NCI-H2171 treated with DMSO at 0.1 percent for 48 hours (cell line): ENCODE data around the gene MRTFB.
"Not testable (repeated sequence)": the region's sequence is repeated elsewhere in the genome, so short reads cannot be mapped to it uniquely, and the experiment has no call there.

Experiments
- DNase-seq: peaks from one replicate; lab custom pipeline; 2025; lab: John Stamatoyannopoulos, UW

MRTFB gene

DNA sequence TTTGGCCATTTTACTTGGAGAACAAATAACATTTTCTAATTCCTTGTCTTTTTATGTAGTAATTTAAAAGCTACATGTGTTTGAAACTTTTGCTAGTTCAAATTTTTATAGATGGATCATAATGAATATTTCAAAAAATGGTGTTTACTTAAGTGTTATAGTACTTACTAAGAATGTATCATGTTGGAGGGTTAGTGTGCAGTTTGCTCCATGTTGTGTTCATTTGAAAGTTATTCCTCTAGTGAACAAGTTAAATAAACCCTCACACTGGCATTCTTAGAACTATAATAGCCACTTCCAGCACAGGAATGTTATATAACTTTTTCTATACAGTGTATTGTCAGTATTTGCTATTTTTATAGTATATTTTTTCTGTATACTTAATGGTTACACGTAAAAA lies 62.8 kb downstream of the MRTFB start:
- DNase-seq: no peak

DNA sequence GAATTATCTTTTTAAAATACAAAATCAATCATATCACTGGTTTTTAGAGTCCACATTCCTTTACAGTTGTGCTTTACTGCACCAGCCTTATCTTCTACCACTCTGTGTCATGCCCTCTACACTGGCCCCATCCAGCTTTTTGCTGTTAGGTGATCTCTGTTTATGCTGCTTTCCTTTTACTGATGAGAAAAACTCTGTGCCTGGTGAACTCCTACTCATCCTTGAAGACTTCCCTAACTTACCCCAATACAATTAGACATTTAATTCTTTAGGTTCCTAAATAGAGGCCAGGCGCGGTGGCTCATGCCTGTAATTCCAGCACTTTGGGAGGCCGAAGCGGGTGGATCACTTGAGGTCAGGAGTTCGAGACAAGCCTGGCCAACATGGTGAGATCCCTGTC lies 64.6 kb downstream of the MRTFB start:
- DNase-seq: no peak

DNA sequence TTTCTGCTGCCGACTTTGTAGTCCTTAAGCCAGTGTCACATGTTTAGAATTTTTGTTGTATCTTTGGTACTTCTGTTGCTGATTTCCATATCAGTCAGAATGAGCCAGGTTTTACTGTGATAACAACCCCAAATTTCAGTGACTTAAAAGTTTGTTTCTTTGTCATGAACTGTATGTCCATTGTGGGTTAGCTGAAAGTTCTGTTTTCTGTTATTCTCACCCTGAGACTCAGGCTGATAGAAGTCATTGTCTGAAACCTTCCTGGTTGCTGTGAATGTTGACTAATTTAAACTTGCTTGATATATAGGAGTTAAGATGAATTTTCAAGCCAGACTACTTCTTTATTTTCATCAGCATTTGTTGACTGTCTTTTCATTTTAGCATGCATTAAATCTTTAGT lies 68.8 kb downstream of the MRTFB start:
- no peak for DNase-seq

DNA sequence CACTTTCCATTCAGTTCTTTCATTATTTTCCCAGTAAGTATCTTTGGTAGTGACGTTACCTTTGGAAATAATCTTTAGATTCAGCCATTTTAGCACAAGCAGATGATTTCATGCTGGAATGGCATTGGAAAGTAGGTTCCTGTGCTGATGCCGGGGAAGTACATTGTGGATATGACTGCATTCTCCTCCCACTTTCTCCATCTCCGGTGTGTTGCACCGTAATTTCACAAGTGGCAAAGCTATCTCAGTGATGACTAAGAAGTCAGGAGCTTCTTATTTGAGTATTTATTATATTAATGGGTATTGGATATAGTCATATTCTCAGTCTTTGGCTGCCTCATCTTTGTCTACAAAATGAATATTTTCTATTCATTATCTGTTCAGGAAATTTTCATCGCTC lies 69.8 kb downstream of the MRTFB start:
- DNase-seq: no peak

DNA sequence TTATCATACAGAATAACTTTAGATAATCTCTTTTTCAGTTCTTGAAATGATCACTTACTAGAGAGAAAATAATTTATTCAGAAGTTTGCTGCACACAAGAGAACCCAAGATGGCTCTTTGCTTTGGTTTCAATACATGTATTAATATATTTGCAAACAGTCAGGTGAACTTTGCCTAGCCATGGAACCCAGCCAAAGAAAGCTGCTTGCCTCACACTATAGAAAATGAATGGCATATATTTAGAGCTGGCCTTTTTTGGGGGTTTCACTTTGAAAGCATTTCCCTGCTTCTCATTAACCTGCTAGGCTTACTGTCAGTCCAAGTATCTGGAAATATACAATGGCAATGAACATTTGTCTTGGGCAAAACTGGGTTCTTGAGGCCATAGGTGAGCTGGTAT lies 75.3 kb downstream of the MRTFB start:
- DNase-seq: no peak

DNA sequence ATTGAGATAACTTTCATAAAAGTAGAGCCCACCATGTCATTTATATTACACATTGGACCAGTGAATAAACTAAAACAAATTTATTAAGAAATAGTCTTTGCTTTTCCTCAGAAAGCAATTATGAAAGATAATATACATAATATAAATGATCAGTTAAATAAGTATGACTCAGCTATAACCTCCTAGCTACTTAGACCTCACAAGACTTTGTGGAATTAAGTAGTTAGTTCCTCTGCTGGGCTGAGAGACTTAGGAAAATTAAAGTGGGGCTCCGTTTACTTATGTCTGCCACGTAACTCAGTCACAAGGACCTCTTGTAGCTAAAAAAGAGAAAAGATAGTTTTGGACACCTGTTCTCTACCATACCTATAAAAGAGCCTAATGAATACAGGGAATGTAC lies 76.9 kb downstream of the MRTFB start:
- DNase-seq: no peak

DNA sequence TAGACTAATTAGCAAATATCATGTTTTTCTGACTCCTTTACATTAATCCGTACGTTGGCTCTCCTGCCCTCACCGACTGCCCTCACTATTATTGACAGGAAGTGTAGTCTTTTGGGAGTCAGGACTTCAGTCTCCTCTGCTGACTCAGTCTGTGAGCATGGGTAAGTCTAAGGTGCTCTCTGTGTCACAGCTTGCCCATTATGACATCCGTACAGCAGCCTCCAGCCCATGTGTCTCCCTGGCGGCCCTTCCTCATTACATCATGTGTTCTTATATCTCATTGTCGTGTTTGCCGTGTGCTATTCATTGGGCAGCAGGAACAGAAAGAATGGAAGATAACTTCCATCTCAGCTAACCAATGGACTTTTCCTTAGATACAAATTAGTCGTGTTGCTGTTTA lies 77.5 kb downstream of the MRTFB start:
- DNase-seq: no peak

DNA sequence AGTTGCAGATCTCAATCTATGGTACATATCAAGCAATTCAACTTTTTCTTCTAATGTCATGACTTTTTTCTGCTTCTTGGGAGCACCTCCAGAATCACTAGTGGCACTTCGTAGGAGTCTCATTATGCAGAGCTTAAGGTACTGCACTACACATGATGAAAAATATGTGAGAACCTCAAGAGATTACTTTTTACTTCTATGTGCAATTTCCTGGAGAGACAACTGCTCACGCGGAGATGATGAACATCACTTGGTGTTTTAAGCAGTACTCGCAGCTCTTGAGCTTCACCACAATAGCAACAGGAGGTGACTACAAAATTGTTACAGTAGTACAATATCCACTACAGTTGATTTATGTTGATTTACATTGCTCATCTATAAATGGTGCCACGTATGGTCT lies 79.7 kb downstream of the MRTFB start:
- no peak for DNase-seq

DNA sequence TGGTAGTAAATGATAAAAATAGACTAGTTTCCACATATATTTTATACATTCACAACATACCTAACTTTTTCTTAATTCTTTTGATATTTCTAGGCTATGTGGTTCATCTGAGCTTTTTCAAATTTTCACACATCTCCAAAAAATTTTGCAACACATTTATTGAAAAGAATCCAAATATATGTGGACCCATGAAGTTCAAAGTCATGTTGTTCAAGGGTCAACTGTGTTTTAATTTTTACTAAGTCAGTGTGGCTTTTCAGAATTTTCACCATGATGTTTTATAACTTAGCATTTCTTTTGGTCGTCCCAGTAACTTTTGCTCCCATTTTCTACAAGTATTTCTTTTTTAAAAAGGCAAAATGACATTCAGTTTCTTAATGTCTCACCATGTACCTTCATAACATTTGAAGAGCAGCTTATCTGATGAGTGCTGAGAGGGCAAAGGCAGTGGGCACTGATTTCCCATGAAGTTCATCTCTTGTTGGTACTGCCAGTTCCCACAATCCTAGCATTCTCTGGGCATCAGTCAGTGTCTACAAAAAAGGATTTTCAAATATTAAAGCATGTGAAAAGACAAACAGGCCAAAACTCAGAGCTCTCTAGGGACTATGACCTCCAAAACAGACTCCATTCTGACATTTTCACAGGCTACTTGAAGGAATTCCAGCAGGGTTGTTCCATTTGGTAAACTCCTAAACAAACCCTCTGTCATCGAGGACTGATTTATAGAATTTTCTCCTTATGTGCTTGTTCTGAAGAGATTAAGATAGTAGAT lies 80.3 kb downstream of the MRTFB start:
- DNase-seq: no peak

DNA sequence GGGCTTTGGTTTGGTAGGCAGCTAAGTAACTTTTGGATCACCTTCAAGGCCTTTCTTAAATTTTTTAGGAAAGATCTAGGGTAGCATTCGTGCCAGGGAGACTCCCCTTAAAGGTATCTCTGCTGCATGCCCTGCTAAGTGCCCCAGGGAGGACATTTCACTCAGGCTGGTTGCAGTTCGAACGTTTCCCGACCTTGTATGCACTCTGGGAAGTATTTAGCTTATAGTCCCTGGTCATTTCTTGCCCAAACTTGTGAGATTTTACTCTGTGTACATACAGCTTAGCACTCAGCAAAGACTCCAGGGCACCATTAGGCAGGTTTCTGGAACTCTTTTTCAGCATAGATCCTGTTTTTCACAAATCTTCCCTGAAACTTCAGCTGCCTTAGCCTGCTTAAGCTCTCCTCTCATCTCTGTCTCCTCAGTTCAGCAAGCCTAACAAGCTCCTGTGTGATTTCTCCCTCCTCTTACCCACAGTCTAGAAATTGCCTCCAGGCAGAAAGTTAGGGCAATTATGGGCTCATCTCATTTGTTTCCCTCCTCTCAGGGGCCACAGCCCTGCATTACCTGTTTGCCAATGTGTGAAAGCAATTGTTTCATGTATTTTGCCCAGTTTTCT lies 84.6 kb downstream of the MRTFB start:
- DNase-seq: no peak

DNA sequence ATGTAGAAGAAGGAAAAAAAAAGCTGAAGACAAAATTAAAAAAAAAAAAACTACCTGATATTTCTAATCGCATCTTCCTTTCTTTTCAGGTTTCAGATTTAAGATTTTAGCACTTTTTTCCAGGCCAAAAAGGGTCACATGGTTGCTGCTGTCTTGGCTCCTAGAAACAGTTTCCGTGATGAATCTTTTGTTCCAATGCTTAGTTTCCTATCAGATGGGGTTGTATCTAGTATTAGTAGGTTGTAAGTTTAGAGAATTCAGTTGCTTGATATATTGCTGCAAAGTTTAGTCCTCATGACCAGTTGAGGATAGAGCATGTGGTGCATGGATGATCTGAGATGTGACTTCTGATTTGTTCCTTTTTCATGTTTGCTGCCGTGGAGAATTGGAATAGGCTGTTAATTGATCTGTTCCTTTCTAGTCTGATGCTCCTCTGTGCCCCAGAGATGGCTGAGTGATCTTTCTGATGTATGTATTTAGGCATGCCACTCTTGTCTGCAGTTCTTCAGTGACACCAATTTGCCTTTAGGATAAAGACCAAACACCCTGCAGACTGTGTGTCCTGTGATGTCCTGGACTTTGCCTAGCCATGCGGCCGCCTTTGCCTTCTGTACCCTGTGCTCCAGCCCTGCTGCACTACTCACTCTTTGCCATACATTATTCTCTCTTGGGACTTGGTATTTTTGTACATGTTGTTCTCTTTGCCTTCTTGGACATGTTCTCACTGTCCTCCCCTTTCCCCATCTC lies 94.0 kb downstream of the MRTFB start:
- no peak for DNase-seq

DNA sequence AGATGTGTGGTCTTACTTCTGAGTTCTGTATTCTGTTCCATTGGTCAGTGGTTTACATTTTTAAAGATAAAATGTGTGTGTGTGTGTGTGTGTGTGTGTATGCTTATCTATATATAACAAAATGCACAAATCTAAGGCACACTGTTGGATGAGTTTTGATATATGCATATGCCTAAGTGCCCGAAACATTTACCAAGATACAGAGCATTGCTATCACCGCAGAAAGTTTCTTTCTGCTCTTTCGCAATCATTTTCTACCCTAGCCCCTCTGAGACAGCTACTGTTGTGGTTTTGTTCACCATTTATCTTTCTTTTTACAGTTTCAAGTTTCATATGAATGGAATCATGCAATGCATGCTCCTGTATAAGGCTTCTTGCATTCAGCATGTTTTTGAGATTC lies 97.0 kb downstream of the MRTFB start:
- no peak for DNase-seq

DNA sequence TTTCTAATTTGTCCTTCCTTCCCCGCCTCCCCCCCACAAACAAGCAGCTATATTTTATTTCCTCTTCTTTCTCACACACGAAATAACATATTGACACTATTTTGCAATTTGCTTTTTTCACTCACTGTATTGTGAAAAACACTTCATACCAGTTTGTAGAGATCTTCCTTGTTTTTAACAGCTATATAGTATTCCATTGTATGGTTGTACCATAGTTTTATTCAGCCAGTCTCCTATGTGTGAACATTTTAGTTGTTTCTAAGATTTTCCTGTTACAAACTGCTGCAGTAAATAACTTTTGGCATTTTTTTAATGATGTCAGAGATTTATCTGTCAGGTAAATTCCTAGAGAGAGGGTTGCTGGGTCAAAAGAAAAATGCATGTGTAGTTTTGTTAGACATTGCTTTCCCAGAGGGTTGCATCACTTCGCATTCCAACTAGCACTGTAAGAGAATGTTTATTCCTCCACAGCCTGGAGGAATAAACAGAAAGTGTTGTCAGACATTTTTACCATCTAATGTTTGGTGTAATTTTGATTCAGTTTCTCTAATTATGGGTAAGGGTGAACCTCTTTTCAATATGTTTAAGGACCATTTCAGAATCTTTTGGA lies 101.2 kb downstream of the MRTFB start:
- no peak for DNase-seq

DNA sequence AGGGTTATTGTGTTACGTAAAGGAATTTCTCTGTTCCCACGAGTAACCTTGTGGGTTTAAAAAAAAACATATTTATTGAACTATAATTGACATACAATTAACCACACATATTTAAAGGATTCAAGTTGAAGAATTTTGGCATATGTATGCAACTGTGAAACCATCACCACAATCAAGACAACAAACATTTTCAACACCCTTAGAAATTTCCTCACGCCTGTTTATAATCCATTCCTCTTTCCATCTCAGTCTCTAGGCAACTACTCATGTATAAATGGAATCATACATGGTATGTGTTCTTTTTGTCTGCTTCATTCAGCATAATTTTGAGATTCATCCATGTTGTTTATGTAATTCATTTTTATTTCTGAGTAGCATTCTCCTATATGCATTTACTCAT lies 104.0 kb downstream of the MRTFB start:
- DNase-seq: no peak

DNA sequence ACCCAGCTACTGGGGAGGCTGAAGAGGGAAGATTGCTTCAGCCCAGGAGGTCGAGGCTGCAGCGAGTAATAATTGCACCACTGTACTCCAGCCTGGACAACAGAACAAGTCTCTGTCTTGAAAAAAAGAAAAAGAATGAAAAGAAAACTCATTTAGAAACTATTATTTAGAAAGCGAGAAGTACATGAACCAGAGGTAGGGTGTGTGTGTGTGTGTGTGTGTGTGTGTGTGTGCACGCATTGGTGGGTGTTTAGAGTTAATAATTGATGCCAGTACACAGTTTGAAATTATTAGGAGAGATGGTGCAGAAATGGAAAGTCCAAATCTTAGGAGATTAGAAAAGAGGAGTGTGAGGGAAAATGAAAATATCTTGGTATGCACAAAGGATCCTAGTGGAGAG lies 106.6 kb downstream of the MRTFB start:
- no peak for DNase-seq

DNA sequence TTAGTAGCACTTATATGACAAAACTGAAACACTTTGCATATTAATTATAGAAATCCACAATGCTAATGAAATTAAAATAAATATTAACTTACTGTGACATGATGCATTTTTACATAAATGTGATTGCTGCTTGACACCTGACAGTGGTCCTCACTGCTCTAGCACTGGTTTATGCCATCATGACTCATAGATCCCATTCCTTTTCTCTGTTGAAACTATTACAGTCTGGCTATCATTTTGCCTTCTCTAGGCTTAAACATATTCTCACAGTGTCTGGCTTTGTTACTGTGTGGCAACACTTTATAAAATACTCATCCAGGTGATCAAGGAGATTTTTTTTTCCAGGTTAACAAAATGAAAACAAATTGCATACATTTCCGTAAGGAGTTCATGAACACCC lies 108.0 kb downstream of the MRTFB start:
- no peak for DNase-seq

DNA sequence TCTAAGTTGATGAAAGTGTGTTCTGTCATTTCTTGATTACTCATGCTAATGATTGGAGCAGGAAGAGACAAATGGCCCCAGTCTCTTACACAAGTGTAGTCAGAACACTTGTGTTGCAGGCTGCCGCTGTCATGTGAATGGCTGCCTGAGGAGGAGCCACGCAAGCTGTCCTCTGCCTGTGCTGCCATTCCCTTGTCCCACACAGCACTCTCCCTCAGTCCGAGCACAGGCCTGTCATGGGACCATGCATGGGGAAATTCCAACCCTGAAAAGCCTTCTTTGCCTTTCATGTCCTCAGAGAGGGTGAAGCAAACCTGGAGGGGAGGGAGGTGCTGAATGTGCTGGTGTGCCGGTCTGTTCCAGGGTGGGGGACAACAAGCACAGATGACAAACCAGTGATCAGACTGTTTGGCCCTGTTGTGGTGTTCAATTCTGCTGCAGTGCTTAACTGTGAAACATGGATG lies 109.4 kb downstream of the MRTFB start:
- DNase-seq: no peak

DNA sequence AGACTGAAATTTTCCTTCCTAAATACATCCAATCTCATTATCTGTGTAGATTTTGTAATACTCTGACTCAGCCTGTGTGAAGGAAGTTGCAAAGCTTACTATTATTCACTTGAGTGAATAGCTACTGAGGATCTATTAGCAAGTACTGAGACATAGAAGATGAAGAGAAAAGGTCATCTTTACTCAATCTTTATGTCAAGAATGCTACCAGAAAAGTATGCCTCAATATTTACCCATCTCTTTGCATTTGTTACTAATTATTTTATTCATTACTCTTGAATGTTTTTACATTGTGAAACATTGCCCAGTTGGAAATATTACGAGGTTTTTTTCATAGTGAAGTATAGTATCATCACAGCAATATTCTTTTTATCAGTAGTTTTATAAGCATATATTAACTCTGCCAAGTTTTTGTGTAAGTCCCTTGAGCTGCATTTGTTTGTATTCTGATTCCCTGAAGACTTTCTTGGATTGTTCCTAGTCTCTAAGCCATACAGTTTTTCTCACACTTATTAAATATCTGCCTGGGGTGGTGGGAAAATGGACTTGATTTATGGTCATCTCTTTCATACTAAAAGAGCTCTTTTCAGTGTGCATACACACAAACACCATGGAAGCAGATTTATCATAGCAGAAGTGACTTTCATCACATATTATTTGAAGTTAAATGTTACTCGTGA lies 110.4 kb downstream of the MRTFB start:
- no peak for DNase-seq

DNA sequence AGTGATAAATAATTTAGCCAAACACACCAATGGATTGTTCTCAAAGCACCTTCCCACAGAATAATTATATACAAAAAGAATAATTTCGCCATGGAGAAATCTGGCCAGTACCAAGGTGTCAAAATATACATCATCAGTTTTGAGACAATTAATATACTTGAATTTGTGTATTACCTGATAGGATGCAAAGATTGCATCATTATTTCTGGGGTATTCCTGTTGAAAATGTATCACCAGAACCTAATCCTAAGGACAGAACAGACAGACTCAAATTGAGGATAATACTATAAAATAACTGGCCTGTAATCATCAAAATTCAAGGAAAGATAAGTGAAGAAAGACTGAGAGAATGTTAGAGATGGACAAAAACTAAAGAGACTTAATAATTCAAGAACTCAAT lies 111.9 kb downstream of the MRTFB start:
- no peak for DNase-seq

DNA sequence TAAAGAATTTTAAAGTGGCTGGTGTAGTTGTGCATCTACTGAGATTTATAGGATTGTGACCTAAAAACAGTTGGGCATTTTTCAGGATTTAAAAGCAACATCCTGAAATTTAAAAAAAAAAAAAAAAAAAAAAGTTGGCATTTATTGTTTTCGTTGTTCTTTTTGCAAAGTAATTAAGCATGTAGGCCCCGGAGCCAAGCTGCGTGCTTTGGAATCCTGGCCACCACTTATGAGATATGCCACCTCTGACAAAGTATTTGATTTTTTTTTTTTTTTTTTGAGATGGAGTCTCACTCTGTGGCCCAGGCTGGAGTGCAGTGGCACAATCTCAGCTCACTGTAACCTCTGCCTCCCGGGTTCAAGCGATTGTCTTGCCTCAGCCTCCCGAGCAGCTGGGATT lies 112.8 kb downstream of the MRTFB start:
- DNase-seq: not testable (repeated sequence)

DNA sequence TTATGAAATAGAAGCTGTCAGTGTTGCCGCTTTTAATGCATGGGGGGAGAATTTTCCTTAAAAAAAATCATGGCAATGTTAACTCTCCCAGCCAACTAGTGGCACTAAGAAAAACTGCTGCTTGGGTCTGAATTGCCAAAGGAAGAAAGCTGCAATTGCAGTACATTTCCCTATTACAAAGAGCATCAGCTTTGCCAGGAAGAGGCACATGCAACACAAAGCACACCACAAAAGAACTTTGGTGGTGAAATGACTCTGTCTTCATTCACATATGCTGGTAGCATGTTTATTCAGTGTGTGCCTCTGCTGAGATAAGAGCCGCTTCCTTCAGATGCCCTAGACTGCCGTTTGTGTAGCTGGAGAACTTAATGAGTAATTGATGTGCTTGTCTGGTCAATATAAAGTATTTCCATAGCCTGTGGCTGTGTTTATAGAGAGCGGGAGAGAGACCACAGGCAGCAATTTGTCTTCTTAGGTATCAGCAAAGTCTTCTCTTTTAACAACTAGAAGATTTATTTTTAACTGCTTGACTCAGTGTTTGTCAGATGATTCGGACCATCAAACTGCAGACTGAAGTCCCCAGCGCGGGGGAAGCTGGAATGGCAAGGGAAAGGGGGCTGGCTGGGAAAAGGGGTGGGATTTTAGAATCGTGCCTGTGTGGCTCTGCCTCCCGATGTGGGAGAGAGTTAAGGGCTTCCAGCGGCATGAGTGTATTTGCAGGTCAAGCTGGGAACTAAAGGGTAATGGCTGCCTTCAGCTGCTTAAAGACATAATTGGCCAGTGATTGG lies 115.1 kb downstream of the MRTFB start:
- DNase-seq: peak; percentile 4
